Activated T-helper 1 cell treated with anti-CD3 and anti-CD28 coated beads, Interleukin-12 subunit alpha, Interleukin-12 subunit beta, Interleukin-2, Interleukin-4 antibody, amounts not matched to agents 30 ng/mL and 10 ng/mL and 1 ng/mL, durations not matched to agents 14 hours and 24 hours and 36 hours (primary cell): ENCODE data around the gene CCDC188. TPM values are rescaled to one million over a fixed set of nuclear protein-coding genes. Genes with fewer than 3 reads are reported as not detected.

Experiments
- DNase-seq: peaks from one replicate; pipeline ENCODE4 v3.0.0; 2021; ENCODE audit warnings: low spot score
- H3K27ac Mint-ChIP-seq: one replicate; pipeline ENCODE4 v1.8.0; 2021; ENCODE audit warnings: mild to moderate bottlenecking, mixed read lengths
- H3K27me3 Mint-ChIP-seq: one replicate; pipeline ENCODE4 v1.8.0; 2022; ENCODE audit warnings: mild to moderate bottlenecking, moderate library complexity, mixed read lengths; ENCODE audit not compliant: insufficient read depth
- H3K36me3 Mint-ChIP-seq: one replicate; pipeline ENCODE4 v1.8.0; 2021; ENCODE audit warnings: low read depth, mixed read lengths
- H3K4me1 Mint-ChIP-seq: one replicate; pipeline ENCODE4 v1.8.0; 2021; ENCODE audit warnings: low read depth, mixed read lengths
- H3K4me3 Mint-ChIP-seq: one replicate; pipeline ENCODE4 v1.8.0; 2021; ENCODE audit warnings: mild to moderate bottlenecking, moderate library complexity, mixed read lengths
- H3K9me3 Mint-ChIP-seq: one replicate; pipeline ENCODE4 v1.8.0; 2021; ENCODE audit warnings: mixed read lengths
- intact Hi-C: fragments of 100-400 bp; cut with micrococcal nuclease; formaldehyde crosslinking; loops from one replicate; pipeline ENCODE4 v1.15.1; 2024
- total RNA-seq: library from RNA; stranded (reverse); gene quantifications from 2 replicates; pipeline ENCODE4 v1.2.3, GENCODE V29; 2022

The CCDC188 gene
- total RNA-seq, 1 donor from 2014 or later: 0.26 TPM

DNA sequence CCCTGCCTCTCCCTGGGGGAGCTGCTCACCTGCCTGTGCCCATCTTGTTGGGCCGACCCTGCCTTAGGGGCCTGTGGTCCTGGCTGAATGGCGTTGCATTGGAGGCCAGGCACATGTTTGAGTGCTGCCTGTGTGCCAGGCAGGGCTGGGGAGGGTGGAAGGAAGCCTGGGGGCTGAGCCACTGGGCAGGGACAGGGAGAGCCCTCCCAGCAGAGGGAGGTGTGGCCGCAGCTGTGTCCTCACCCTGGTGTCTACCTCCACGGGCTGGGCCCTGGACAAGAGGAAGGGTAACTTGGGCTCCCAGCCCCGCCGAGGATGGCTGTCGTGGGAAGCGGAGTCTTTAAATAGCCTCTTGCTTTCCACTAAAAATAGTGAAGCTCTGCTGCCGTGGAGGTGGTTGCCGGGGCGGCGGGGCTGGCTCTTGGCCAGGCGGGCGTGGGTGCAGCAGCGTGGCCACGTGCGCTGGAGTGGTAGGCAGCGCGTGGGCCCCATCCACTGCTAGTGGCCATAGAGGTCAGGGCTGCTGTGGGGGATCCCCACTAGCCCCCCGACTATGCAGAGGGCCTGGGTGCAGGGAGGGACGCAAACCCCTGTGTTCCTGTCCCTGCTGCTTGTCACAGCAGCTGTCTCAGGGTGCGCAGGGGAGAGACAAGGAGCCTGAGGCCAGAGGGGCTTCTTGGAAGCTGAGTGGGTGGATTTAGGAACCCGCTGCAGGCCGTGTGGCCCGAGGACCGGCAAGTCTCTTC lies 13.0 kb downstream of the CCDC188 start:
- Mint-ChIP-seq H3K4me3 (no peak overlapping the region), H3K36me3 (no peaks in the 10 kb centered on the region), H3K27ac (peak overlapping the region; percentile 44), H3K4me1 (peaks cover 7% of the 10 kb centered on the region), H3K9me3 (no peaks in the 10 kb centered on the region), H3K27me3 (no peaks in the 10 kb centered on the region)
- no peak for DNase-seq
- intact Hi-C loops: no loop called here

DNA sequence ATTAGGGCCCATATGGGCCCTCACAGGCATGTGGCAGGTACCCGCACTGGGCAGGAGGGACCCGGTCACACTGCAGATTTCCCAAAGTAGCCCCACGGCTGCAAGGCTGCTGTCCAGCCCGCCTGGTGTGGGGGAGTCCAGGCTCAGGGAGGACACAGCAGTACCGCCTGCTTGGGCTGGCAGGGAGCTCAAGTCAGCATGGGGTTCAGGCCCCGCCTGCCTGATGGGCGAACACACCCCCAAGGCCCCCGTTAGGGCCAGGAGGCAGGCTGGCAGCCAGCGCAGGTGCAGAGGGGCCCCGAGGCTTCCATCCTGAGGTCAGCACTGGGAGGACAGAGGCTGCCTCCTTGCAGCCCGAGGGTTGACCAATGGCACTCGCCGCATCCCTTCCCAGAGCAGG lies 13.7 kb downstream of the CCDC188 start:
- no peaks in the 10 kb centered on the region for H3K27me3 Mint-ChIP-seq
- DNase-seq: no peak
- H3K36me3 Mint-ChIP-seq: no peaks in the 10 kb centered on the region
- H3K4me1 Mint-ChIP-seq: peaks cover 10% of the 10 kb centered on the region
- no peak overlapping the region for H3K4me3 Mint-ChIP-seq
- intact Hi-C loops: no loop called here
- H3K27ac Mint-ChIP-seq: no peak overlapping the region
- H3K9me3 Mint-ChIP-seq: no peaks in the 10 kb centered on the region

DNA sequence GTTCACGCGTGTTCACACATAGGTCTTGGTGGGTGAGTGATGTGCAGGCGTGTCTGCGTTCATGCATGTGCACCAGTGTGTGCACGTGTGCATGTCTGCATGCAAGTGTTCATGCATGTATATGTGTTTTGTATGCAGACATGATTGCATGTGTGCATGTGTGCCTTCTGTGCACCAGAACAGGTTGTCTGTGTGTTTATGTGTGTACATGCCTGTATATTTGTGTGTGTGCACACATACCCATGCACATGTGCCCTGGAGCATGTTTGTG lies 14.3 kb downstream of the CCDC188 start:
- intact Hi-C loops: no loop called here
- Mint-ChIP-seq H3K27ac (no peak overlapping the region), H3K4me1 (peaks cover 10% of the 10 kb centered on the region), H3K36me3 (no peaks in the 10 kb centered on the region), H3K9me3 (no peaks in the 10 kb centered on the region), H3K27me3 (no peaks in the 10 kb centered on the region), H3K4me3 (no peak overlapping the region)
- DNase-seq: no peak

DNA sequence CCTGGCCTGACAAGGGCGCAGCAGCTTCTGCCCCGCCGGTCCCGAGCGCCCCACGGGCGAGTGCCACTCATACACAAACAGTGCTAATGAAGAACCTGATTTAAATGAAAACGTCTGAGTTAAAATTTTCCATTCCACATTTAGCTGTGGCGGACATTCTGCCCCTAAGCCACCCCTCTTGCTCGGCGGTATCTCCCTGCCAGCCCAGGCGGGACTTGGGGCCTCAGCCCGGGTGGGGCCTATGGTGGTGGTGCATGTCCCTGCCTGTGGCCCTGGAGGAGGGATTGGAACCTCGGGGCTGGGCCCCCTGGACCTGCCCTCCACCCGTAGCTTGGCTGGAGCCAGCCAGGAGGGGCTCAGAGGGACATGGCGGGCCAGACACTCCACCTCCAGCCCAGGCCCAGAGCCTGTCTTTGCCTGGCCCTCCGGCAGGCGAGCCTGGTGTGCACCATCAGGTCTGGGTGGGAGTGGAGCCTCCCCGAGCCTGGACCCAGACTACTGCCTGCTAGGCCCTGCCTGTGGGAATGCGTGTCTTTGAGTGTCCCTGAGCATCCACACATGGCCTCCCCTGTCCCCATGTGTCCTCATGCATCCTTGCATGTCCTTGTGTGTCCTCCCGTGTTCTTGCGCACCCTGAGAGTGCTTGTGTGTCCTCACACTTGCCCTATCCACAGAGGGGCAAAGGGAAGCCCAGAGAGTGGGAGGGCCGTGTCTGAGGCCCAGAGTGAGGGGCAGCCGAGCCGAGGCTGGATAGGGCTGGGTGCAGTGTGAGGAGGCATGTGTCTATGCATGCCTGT lies 14.9 kb downstream of the CCDC188 start:
- DNase-seq: no peak
- no peaks in the 10 kb centered on the region for H3K36me3 Mint-ChIP-seq
- intact Hi-C loops: no loop called here
- no peaks in the 10 kb centered on the region for H3K27me3 Mint-ChIP-seq
- H3K4me1 Mint-ChIP-seq: peaks cover 10% of the 10 kb centered on the region
- H3K27ac Mint-ChIP-seq: peak overlapping the region; percentile 16
- no peaks in the 10 kb centered on the region for H3K9me3 Mint-ChIP-seq
- no peak overlapping the region for H3K4me3 Mint-ChIP-seq

DNA sequence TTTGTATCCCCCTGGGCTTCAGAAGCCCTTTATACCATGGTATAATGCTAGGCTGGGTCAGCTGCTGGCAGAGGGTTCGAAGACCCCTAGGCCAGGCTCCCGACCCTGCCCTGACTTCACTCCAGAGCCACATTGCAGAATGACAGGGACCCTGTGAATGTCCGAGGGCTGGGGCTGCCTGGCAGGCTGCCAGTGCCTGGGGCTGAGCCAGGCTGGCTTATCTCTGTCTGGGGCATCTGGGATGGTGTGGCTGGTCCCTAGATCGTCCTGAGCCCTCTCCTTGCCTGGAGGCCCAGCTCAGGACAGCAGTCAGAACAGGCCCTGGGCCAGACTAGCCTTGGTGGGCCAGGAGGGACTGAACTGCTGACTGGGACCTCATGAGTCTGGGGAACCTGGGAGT lies 15.6 kb downstream of the CCDC188 start:
- DNase-seq: no peak
- H3K4me3 Mint-ChIP-seq: no peak overlapping the region
- peaks cover 10% of the 10 kb centered on the region for H3K4me1 Mint-ChIP-seq
- no peak overlapping the region for H3K27ac Mint-ChIP-seq
- intact Hi-C loops: no loop called here
- no peaks in the 10 kb centered on the region for H3K36me3 Mint-ChIP-seq
- H3K9me3 Mint-ChIP-seq: no peaks in the 10 kb centered on the region
- H3K27me3 Mint-ChIP-seq: no peaks in the 10 kb centered on the region

DNA sequence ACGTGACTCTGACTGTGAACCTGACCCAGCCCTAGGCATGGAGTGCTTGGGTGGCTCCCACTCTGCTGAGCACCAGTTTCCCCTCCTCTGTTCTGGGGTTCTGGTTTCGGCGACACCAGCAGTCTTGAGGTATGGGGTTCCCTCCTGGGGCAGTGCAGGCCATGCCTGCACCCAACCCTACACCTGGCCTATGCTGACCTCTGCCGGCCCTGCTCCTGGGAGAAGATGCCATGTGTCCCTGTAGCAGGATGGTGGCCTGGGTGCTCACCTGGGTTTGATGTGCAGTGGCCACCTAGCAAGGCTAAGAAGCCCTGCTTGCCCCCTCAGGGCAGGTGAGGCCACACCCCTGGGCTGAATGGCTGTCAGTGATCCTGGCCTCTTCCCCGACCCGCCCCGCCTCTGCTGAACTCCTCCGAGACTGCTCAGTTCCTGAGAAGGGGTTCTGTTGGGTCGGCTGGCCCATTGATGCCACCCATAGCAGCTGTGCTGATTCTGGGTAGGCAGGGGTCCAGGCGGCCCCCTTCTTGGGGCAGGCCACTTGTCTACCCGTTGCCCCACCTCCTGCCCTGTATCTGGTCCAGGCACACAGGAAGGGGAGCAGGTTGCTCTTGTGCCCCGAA lies 16.8 kb downstream of the CCDC188 start:
- H3K4me3 Mint-ChIP-seq: peak overlapping the region; percentile 76
- no peaks in the 10 kb centered on the region for H3K36me3 Mint-ChIP-seq
- H3K27ac Mint-ChIP-seq: no peak overlapping the region
- DNase-seq: no peak
- intact Hi-C loops: no loop called here
- no peaks in the 10 kb centered on the region for H3K27me3 Mint-ChIP-seq
- peaks cover 10% of the 10 kb centered on the region for H3K4me1 Mint-ChIP-seq
- H3K9me3 Mint-ChIP-seq: no peaks in the 10 kb centered on the region

DNA sequence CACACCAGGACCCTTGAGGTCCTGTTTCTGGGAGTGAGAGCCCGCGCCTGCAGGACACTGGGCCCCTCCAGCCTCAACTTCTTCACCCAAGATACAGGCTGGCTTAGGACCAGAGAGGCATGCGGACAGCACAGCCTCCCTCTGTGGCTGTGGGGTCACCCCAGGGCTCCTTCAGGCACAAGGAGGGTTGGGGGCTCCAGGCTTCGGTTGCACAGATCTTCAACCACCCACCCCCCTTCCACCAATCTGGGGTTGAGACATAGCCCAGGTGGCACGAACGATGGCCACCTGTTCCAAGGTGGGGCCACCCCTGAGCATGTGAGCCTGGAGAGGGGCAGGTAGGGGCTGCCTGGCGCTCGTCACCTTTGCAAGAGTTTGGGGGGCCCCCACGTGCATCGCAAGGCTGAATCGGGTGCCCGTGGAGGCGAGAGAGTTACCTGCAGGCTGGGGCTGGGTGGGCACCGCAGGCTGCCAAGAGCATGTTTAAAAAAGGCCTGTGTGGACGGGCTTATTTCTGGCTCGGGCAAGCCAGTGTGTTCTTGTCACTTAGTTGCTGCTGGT lies 18.1 kb downstream of the CCDC188 start:
- peak overlapping the region; percentile 7 for H3K27ac Mint-ChIP-seq
- H3K36me3 Mint-ChIP-seq: no peaks in the 10 kb centered on the region
- peaks cover 10% of the 10 kb centered on the region for H3K4me1 Mint-ChIP-seq
- H3K9me3 Mint-ChIP-seq: no peaks in the 10 kb centered on the region
- intact Hi-C loops: no loop called here
- no peak for DNase-seq
- no peaks in the 10 kb centered on the region for H3K27me3 Mint-ChIP-seq
- peak overlapping the region; percentile 78 for H3K4me3 Mint-ChIP-seq

DNA sequence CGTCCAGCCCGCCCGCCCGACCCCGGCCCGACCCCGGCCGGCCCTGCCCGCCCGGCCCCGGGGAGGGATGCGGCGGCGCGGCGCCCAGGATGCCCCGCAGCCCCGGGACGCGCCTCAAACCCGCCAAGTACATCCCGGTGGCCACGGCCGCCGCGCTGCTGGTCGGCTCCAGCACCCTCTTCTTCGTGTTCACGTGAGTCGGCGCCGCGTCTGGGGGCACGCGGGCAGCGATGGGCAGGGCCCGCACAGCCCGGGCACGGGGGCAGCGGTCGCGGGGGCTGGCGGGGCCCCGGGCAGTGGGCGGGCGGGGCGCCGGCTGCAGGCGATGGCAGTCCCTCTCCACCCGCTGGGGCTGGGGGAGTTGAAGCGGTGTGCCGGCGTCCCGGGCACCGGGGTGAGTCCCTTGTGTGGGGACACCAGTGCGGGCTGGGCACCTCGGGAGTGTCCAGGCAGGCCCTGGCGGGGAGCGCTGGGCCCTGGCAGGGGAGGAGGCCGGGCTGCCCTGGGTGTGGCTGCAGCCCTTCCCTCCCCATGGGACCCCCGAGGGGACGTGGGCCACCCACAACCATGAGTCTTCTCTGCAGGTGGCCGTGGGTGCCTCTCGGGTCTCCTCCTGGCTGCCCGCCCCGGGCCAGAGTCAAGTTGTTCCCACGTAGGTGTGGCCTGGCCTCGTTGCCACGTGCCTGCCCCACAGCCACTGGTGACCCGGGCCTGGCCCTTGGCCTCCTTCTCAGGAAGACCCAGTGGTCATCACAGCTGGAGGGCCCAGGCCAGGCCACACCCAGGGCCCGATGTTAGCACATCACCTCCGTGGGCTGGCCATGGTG lies 18.8 kb downstream of the CCDC188 start:
- no peaks in the 10 kb centered on the region for H3K9me3 Mint-ChIP-seq
- intact Hi-C loops: loop anchor here (1.0 to 2.0 kb wide), 2 partner anchors 15 to 111 kb away; partner anchors contain the start of genes TANGO2 and TRMT2A
- H3K27ac Mint-ChIP-seq: peak overlapping the region; percentile 7
- H3K4me3 Mint-ChIP-seq: peak overlapping the region; percentile 78
- peaks cover 5% of the 10 kb centered on the region for H3K36me3 Mint-ChIP-seq
- no peak for DNase-seq
- no peaks in the 10 kb centered on the region for H3K27me3 Mint-ChIP-seq
- peaks cover 10% of the 10 kb centered on the region for H3K4me1 Mint-ChIP-seq

DNA sequence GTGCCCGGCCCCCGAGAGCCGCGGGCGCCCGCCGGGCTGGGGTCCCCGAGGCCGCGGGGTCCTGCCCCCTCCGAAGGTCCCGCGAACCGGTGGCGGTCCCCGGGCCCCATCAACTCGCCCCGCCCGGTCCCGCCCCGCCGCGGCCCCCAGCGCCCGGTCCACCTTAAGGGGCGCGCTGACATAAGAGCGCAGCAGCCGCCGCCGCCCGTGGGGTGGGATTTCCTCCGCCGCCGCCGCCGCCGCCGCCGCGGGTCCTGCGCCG lies 19.3 kb downstream of the CCDC188 start, which contains the start of gene ZDHHC8:
Gene ZDHHC8 (plus strand): TSS at position 208 of the 262 bp plus-strand sequence. CDS start 144 bp downstream, outside the sequence.
- H3K27ac Mint-ChIP-seq: peak within 1 kb of the TSS; percentile 61
- no peaks in the 10 kb centered on the region for H3K9me3 Mint-ChIP-seq
- no peak for DNase-seq
- intact Hi-C loops: loop anchor here (1.0 to 2.0 kb wide), 2 partner anchors 14 to 111 kb away; partner anchors contain the start of genes TANGO2 and TRMT2A
- peaks cover 11% of the 10 kb centered on the region for H3K36me3 Mint-ChIP-seq
- peak within 1 kb of the TSS; percentile 78 for H3K4me3 Mint-ChIP-seq
- no peaks in the 10 kb centered on the region for H3K27me3 Mint-ChIP-seq
- peaks cover 10% of the 10 kb centered on the region for H3K4me1 Mint-ChIP-seq

DNA sequence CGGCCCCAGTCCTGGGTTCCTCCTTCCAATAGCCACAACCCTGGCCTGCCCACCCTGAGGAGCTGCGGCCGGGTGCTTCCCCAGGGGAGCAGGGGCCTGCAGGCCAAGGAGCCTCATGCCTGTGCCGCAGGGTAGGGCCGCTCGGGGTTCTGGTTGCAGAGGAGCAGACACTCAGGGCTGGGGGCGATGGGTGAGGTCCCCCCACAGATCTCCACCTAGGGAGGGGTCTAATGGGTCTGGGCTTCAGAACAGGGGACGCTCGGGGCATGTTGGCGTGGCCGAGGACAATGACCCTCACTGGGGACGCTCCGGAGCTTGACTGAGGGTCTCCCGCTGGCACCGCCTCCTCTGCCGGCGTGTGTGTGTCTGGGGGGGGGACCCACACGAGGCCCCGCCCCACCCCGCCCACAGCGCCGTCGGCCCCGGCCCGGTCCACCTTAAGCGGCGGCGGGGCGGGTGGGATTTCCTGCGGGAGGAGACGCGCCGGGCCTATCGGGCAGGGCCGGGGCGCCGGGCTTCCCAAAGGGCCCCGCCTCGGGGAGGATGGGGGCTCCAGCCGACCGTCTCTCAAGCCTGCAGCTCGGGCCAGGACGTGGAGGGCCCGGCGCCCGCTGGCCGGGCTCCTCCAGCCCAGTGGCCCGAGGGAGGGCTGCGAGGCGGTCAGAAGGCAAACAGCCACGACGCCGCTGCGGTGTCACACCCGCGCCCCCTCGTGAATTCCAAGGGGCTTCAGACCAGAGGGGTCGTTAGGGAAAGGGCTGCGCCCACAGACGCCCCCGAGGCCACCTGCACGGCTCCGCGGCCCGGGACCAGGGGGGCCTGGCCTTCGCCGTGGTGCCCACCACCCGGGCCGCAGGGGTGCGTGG lies 19.9 kb downstream of the CCDC188 start:
- intact Hi-C loops: loop anchor here (1.0 to 2.0 kb wide), 2 partner anchors 14 to 110 kb away; partner anchors contain the start of genes TANGO2 and TRMT2A
- Mint-ChIP-seq H3K4me3 (peak overlapping the region; percentile 59), H3K9me3 (no peaks in the 10 kb centered on the region)

DNA sequence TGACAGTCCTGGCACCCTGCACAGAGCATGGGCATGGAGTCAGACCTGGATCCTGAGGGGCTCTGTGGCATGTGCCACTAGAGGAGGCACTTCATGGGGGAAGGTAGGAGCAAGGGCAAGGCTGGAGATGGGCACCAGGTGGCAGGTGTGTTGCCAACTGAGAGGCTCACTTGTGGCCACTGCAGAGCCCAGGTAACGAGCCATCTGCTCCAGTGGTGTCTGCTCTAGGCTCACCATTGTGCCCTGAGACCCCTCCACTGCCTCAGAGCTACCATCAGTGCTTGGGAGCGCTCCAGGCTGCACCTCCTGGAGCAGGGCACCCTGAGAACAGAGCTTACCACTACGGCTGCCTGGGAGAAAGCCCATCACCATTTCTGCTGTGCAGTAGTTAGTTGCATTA lies 20.5 kb downstream of the CCDC188 start:
- Mint-ChIP-seq H3K4me1 (peaks cover 10% of the 10 kb centered on the region), H3K27ac (peak overlapping the region; percentile 65), H3K27me3 (no peaks in the 10 kb centered on the region), H3K4me3 (peak overlapping the region; percentile 59), H3K36me3 (peaks cover 15% of the 10 kb centered on the region), H3K9me3 (no peaks in the 10 kb centered on the region)
- DNase-seq: no peak
- intact Hi-C loops: loop anchor here (2.0 kb wide), 1 partner anchor 110 kb away; the partner anchor contains the start of gene TANGO2

More for the DNA sequence above, 19.9 kb downstream of the CCDC188 start:
- peaks cover 10% of the 10 kb centered on the region for H3K4me1 Mint-ChIP-seq
- peak; percentile 67 for DNase-seq
- H3K27ac Mint-ChIP-seq: peak overlapping the region; percentile 61
- H3K36me3 Mint-ChIP-seq: peaks cover 14% of the 10 kb centered on the region
- no peaks in the 10 kb centered on the region for H3K27me3 Mint-ChIP-seq

DNA sequence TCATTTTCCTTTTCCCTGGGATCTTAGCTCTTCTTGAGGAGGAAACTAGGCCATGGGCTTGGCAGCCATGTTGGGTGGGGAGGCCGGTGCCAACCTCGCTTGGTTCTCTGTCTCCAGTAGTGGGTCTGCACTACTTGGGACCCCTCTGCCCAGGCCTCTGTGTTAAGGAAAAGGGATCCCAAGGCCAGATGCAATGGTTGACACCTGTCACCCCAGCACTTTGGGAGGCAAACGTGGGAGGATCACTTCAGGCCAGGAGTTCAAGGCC lies 21.2 kb downstream of the CCDC188 start:
- H3K27me3 Mint-ChIP-seq: no peaks in the 10 kb centered on the region
- peak overlapping the region; percentile 33 for H3K4me3 Mint-ChIP-seq
- peaks cover 10% of the 10 kb centered on the region for H3K4me1 Mint-ChIP-seq
- H3K9me3 Mint-ChIP-seq: no peaks in the 10 kb centered on the region
- intact Hi-C loops: loop anchor here (1.0 to 2.0 kb wide), 2 partner anchors 109 to 159 kb away; partner anchors contain the start of gene TANGO2
- no peak overlapping the region for H3K27ac Mint-ChIP-seq
- no peak for DNase-seq
- H3K36me3 Mint-ChIP-seq: peaks cover 20% of the 10 kb centered on the region
